Nephron (organoid): Measurements from ENCODE around the gene TMOD2.

Experiments
- H3K27ac Mint-ChIP-seq, 3 experiments: 2 replicates each; pipeline ENCODE4 v1.8.0; 2020; ENCODE audit warnings: mixed read lengths in 3 of 3, mild to moderate bottlenecking in 2 of 3, moderate library complexity in 1 of 3
- H3K27me3 Mint-ChIP-seq: 2 replicates; pipeline ENCODE4 v1.8.0; 2021; ENCODE audit warnings: low read depth, mild to moderate bottlenecking, moderate library complexity, mixed read lengths
- H3K36me3 Mint-ChIP-seq: 2 replicates; pipeline ENCODE4 v1.8.0; 2020; ENCODE audit warnings: low read depth, mixed read lengths
- H3K4me1 Mint-ChIP-seq: 2 replicates; pipeline ENCODE4 v1.8.0; 2020; ENCODE audit warnings: mixed read lengths
- H3K4me3 Mint-ChIP-seq, 3 experiments: 2 replicates each; pipeline ENCODE4 v1.8.0; 2020; ENCODE audit warnings: mild to moderate bottlenecking in 3 of 3, mixed read lengths in 3 of 3, moderate library complexity in 2 of 3
- H3K9me3 Mint-ChIP-seq: 2 replicates; pipeline ENCODE4 v1.8.0; 2020; ENCODE audit warnings: mixed read lengths
- CTCF ChIP-seq, 3 experiments: fragments of 200-600 bp; sonication (generic); IDR thresholded peaks; one replicate each; pipeline ENCODE4 v1.5.0; 2021; ENCODE audit warnings: antibody characterized with exemption in 3 of 3; ENCODE audit not compliant: unreplicated experiment in 3 of 3

The TMOD2 gene

GRCh38 chr15:51709031-51709430 is 42.4 kb upstream of the TMOD2 start:
- H3K27ac Mint-ChIP-seq, result no peak overlapping the region
- H3K27me3 Mint-ChIP-seq, result no peaks in the 10 kb centered on the region
- TF ChIP-seq CTCF (IDR thresholded peaks at IDR 0.05; ENCODE audit: unreplicated experiment in 3 of 3), result no peak
- no peak overlapping the region for H3K4me3 Mint-ChIP-seq
- peaks cover 7% of the 10 kb centered on the region for H3K4me1 Mint-ChIP-seq
- no peaks in the 10 kb centered on the region for H3K9me3 Mint-ChIP-seq
- no peaks in the 10 kb centered on the region for H3K36me3 Mint-ChIP-seq

GRCh38 chr15:51714162-51714561 is 37.2 kb upstream of the TMOD2 start:
- H3K9me3 Mint-ChIP-seq, result no peaks in the 10 kb centered on the region
- peaks cover 5% of the 10 kb centered on the region for H3K27me3 Mint-ChIP-seq
- no peak overlapping the region for H3K27ac Mint-ChIP-seq
- no peaks in the 10 kb centered on the region for H3K36me3 Mint-ChIP-seq
- H3K4me3 Mint-ChIP-seq, result no peak overlapping the region
- TF ChIP-seq CTCF (IDR thresholded peaks at IDR 0.05; ENCODE audit: unreplicated experiment in 3 of 3), result no peak
- no peaks in the 10 kb centered on the region for H3K4me1 Mint-ChIP-seq

GRCh38 chr15:51714911-51715310 is 36.5 kb upstream of the TMOD2 start:
- Mint-ChIP-seq H3K9me3 (no peaks in the 10 kb centered on the region), H3K27ac (no peak overlapping the region), H3K4me3 (no peak overlapping the region), H3K27me3 (peaks cover 5% of the 10 kb centered on the region), H3K36me3 (no peaks in the 10 kb centered on the region), H3K4me1 (no peaks in the 10 kb centered on the region)
- TF ChIP-seq CTCF (IDR thresholded peaks at IDR 0.05; ENCODE audit: unreplicated experiment in 3 of 3), result no peak

GRCh38 chr15:51718219-51718618 is 33.2 kb upstream of the TMOD2 start:
- H3K27me3 Mint-ChIP-seq, result peaks cover 5% of the 10 kb centered on the region
- H3K4me3 Mint-ChIP-seq, result no peak overlapping the region
- no peaks in the 10 kb centered on the region for H3K36me3 Mint-ChIP-seq
- H3K9me3 Mint-ChIP-seq, result no peaks in the 10 kb centered on the region
- no peak overlapping the region for H3K27ac Mint-ChIP-seq
- H3K4me1 Mint-ChIP-seq, result no peaks in the 10 kb centered on the region
- no peak for TF ChIP-seq CTCF (IDR thresholded peaks at IDR 0.05; ENCODE audit: unreplicated experiment in 3 of 3)

GRCh38 chr15:51718746-51719145 is 32.7 kb upstream of the TMOD2 start:
- Mint-ChIP-seq H3K4me1 (no peaks in the 10 kb centered on the region), H3K27me3 (peaks cover 5% of the 10 kb centered on the region), H3K27ac (no peak overlapping the region), H3K4me3 (no peak overlapping the region), H3K9me3 (no peaks in the 10 kb centered on the region), H3K36me3 (no peaks in the 10 kb centered on the region)
- no peak for TF ChIP-seq CTCF (IDR thresholded peaks at IDR 0.05; ENCODE audit: unreplicated experiment in 3 of 3)

GRCh38 chr15:51720201-51720995 is 31.0 kb upstream of the TMOD2 start:
- Mint-ChIP-seq H3K27ac (no peak overlapping the region), H3K36me3 (no peaks in the 10 kb centered on the region), H3K27me3 (peaks cover 5% of the 10 kb centered on the region), H3K4me1 (no peaks in the 10 kb centered on the region), H3K4me3 (no peak overlapping the region), H3K9me3 (no peaks in the 10 kb centered on the region)
- no peak for TF ChIP-seq CTCF (IDR thresholded peaks at IDR 0.05; ENCODE audit: unreplicated experiment in 3 of 3)
